Vagina (tissue), 2 donors: ENCODE data around the gene PIWIL1.

Experiments
- CTCF ChIP-seq, 3 experiments: fragments of 450-650 bp in 2 of 3; fragments of 200-600 bp in 1 of 3; sonication (generic) in 1 of 3; IDR thresholded peaks; one replicate each; pipeline ENCODE4 v1.5.1; 2017 to 2019; ENCODE audit warnings: antibody characterized with exemption in 3 of 3, mild to moderate bottlenecking in 2 of 3, moderate library complexity in 2 of 3
- POLR2A ChIP-seq, 2 donors: fragments of 450-650 bp; IDR thresholded peaks; one replicate each; pipeline ENCODE4 v1.6.1; 2017; ENCODE audit warnings: antibody characterized with exemption in 2 of 2, mild to moderate bottlenecking in 2 of 2, moderate library complexity in 2 of 2
- POLR2AphosphoS5 ChIP-seq, 2 donors: sonication (generic); formaldehyde crosslinking; IDR thresholded peaks; one replicate each; pipeline ENCODE4 v1.9.0; 2017; ENCODE audit warnings: antibody characterized with exemption in 2 of 2, mild to moderate bottlenecking in 2 of 2, low read depth in 1 of 2; ENCODE audit not compliant: insufficient read depth in 1 of 2

GRCh38 chr12:130396667-130397066 lies 59.0 kb downstream of the PIWIL1 start:
- TF ChIP-seq CTCF (IDR thresholded peaks at IDR 0.05), result no peak
- no peak for TF ChIP-seq POLR2AphosphoS5 (IDR thresholded peaks at IDR 0.05; ENCODE audit: insufficient read depth in 1 of 2, low read depth in 1 of 2)
- TF ChIP-seq POLR2A (IDR thresholded peaks at IDR 0.05), result no peak
